ENCODE results near the gene IKBKG.

IKBKG gene

DNA sequence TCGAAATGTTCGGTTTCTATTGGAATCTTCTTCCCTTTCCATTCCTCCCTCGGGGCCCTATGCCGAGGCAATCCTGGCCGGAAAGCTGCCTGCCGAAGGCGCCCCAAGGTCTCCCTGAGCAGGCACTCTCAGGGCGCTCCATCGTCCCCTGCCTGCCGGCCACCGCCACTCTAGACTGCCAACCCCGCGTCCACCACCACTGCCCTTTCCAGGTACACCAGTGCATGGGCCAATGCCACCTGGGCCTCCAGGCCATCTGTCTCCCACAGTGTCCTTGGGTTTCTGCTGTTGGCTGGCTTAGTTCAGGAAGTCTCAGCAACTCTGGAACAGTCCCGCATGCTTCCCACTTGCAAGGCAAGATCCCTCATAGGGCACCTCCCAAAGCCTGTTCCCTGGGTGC lies 52.1 kb downstream of the IKBKG start:
- DNase-seq (ENCODE audit: insufficient read length, low spot score) (no peak), FAIRE-seq (no peak)
- TF ChIP-seq, protein P1, sequence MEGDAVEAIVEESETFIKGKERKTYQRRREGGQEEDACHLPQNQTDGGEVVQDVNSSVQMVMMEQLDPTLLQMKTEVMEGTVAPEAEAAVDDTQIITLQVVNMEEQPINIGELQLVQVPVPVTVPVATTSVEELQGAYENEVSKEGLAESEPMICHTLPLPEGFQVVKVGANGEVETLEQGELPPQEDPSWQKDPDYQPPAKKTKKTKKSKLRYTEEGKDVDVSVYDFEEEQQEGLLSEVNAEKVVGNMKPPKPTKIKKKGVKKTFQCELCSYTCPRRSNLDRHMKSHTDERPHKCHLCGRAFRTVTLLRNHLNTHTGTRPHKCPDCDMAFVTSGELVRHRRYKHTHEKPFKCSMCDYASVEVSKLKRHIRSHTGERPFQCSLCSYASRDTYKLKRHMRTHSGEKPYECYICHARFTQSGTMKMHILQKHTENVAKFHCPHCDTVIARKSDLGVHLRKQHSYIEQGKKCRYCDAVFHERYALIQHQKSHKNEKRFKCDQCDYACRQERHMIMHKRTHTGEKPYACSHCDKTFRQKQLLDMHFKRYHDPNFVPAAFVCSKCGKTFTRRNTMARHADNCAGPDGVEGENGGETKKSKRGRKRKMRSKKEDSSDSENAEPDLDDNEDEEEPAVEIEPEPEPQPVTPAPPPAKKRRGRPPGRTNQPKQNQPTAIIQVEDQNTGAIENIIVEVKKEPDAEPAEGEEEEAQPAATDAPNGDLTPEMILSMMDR (IDR thresholded peaks at IDR 0.05; ENCODE audit: insufficient read depth, missing control alignments), result no peak

DNA sequence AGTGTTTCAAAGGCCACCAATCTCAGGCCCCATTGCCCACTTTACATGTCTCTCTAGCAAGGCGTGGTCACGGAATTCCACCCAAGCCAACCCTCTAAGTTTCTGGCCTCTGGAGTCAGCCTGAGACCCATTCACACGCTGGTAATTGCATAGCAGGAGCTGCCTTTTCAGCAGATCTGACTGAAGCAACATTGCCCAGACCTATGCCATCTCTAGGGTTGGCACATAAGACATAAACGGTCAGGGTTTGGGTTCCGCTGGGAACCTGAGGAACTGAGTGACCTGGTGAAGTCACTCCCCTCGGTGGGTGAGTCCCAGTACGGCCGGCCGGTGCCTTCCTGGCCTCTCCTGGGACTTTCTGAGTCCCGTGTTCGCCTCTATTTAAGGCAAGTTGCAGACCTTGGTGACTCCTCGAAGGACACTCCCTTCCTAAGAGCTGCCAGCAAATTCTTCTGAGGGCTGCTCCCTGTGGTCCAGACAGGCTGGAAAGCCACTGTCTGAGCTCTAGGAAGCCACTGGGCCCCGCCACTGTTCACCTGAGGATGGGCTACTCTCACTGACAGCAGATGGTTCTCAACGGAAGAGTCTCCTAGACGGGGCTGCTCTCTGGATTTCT lies 53.4 kb downstream of the IKBKG start:
- TF ChIP-seq, protein P1 (IDR thresholded peaks at IDR 0.05; ENCODE audit: insufficient read depth, missing control alignments), result no peak

DNA sequence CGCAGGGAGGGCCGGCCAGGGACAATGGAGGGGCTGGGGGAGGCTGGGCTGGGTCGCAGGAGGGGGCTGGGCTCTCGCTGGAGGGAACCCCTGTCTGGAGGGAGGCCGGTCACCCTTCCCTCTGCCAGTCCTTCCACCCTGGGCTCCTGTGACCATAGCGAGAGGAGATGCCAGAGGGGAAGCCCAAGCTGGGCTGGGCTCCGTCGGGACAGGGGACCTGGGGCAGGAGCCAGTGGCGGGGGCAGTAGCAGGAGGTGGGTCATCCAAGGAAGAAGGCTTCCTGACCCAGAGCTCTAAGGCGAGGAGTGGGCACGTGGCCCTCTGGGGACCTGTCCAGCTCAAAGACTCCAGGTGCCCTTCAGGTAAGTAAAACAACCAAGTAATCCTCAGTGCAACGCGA lies 54.8 kb downstream of the IKBKG start:
- TF ChIP-seq, protein P1 (IDR thresholded peaks at IDR 0.05; ENCODE audit: insufficient read depth, missing control alignments), result no peak
- FAIRE-seq, result no peak
- DNase-seq (ENCODE audit: insufficient read length, low spot score), result no peak

More for the DNA sequence above, 53.4 kb downstream of the IKBKG start:
- DNase-seq (ENCODE audit: insufficient read length, low spot score) (no peak), FAIRE-seq (no peak)

DNA sequence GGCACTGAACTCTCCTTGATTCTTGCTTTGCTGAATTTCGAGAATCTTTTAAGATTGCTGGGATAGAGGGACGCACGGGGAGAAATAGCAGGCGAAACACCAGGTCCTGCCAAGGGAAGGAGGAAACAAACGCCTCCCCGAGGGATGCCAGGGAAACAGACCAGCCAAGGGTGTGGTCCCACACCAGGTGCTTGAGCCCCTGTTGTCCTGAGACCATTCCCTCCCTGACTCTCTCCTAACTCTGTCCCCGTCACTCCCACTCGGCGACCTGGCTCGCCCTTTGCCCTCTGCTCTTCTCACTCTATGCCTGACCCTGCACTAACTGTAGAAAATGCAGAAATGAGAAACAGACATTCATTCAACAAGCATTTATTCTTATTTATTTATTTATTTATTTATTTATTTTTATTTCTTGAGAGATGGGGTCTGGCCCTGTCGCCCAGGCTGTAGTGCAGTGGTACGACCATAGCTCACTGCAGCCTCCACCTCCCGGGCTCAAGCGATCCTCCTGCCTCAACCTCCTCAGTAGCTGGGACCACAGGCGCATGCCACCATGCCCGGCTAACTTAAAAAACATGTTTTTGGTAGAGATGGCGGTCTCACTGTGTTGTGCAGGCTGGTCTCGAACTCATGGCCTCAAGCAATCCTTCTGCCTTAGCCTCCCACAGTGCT lies 55.5 kb downstream of the IKBKG start:
- DNase-seq (ENCODE audit: insufficient read length, low spot score) (no peak), FAIRE-seq (no peak)
- TF ChIP-seq, protein P1 (IDR thresholded peaks at IDR 0.05; ENCODE audit: insufficient read depth, missing control alignments), result no peak

DNA sequence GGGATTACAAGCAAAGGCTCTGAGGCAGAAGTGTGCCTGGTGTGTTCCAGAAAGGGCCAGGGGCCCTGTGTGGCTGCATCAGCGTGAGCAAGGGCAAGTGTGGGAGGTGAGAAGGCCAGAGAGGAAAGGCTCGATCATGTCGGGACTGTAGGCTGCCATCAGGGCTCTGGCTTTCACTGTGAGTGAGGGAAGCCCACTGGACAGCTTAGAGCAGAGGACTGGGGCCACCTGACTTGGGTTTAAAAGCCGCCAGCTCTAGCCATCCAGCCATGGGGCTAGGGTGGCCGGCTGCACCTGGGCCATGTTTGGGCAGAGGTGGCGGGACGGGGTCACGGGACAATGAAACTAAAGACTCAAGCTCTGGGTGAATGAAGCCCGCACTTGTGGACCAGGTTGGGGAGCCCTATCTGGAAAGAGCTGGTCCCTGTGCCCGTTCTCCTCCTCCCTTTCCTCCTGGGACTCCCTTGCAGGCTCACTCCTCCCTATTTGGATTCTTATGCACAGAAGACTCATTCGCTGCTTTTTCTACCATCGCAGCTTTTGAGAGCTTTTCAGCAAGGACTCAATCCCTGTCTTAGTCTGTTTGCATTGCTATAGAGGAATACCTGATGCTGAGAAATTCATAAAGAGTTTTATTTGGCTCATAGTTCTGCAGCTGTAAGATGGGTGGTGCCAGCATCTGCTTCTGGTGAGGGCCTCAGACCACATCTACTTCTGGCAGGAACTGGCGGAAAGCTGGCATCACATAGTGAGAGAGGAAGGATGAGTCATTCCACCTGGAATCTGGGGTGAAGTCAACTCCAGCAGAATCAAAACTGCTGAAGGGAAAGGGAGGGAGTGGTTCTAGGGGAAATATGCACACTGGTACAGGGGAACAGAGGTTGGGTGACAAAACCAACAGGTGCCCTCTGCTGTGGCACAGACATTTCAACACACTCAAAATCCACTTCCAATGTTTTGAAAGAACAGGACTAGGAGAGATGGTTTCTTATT lies 56.3 kb downstream of the IKBKG start:
- no peak for DNase-seq (ENCODE audit: insufficient read length, low spot score)
- TF ChIP-seq, protein P1 (IDR thresholded peaks at IDR 0.05; ENCODE audit: insufficient read depth, missing control alignments), result no peak
- no peak for FAIRE-seq

DNA sequence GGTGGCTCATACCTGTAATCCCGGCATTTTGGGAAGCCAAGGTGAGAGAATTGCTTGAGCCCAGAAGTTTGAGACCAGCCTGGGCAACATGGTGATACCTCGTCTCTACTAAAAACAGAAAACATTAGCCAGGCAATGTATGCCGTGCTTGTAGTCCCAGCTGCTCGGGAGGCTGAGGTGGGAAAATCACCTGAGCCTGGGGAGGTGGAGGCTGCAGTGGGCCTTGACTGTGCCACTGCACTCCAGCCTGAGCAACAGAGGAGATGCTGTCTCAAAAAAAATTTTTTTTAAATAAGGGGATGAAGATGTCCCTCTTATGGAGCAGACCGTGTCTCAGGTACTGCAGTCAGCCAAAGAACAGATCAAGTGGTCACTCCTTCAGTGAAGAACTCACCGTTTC lies 58.1 kb downstream of the IKBKG start:
- FAIRE-seq, result no peak
- no peak for DNase-seq (ENCODE audit: insufficient read length, low spot score)
- TF ChIP-seq, protein P1 (IDR thresholded peaks at IDR 0.05; ENCODE audit: insufficient read depth, missing control alignments), result no peak
